Smooth muscle cell (in vitro differentiated cells): ENCODE measurements around the gene SKP2. TPM values are rescaled to one million over a fixed set of nuclear protein-coding genes. Genes with fewer than 3 reads are reported as not detected.

Experiments used
- DNase-seq: peaks from one replicate; lab custom pipeline; 2025; ENCODE audit not compliant: unreplicated experiment; lab: John Stamatoyannopoulos, UW
- H2AFZ ChIP-seq: fragments of 200-600 bp; sonication (generic); 2 replicates; pipeline ENCODE4 v1.6.0; 2016; ENCODE audit warnings: antibody characterized with exemption, low read depth, mild to moderate bottlenecking
- H3F3A ChIP-seq: fragments of 200-600 bp; sonication (generic); 2 replicates; pipeline ENCODE4 v1.6.0; 2017; ENCODE audit warnings: antibody characterized with exemption, low read depth
- H3K27ac ChIP-seq: fragments of 200-600 bp; sonication (generic); 2 replicates; pipeline ENCODE4 v1.5.1; 2016; ENCODE audit warnings: low read depth, mild to moderate bottlenecking
- H3K27me3 ChIP-seq: fragments of 200-600 bp; sonication (generic); 2 replicates; pipeline ENCODE4 v1.6.1; 2016; ENCODE audit warnings: low read depth, mild to moderate bottlenecking
- H3K36me3 ChIP-seq: fragments of 200-600 bp; sonication (generic); 2 replicates; pipeline ENCODE4 v1.5.1; 2016; ENCODE audit warnings: low read depth
- H3K4me1 ChIP-seq: fragments of 200-600 bp; sonication (generic); 2 replicates; pipeline ENCODE4 v1.5.1; 2016; ENCODE audit warnings: low read depth
- H3K4me2 ChIP-seq: fragments of 200-600 bp; sonication (generic); 2 replicates; pipeline ENCODE4 v1.6.0; 2016; ENCODE audit warnings: mild to moderate bottlenecking
- H3K4me3 ChIP-seq: fragments of 200-600 bp; sonication (generic); 2 replicates; pipeline ENCODE4 v1.5.1; 2016; ENCODE audit warnings: mild to moderate bottlenecking
- H3K79me2 ChIP-seq: fragments of 200-600 bp; sonication (generic); 2 replicates; pipeline ENCODE4 v1.6.0; 2016; ENCODE audit warnings: low read depth, mild to moderate bottlenecking
- H3K9ac ChIP-seq: fragments of 200-600 bp; sonication (generic); 2 replicates; pipeline ENCODE4 v1.6.0; 2016; ENCODE audit warnings: low read depth
- H3K9me3 ChIP-seq: fragments of 200-600 bp; sonication (generic); replicated peaks from 2 replicates; pipeline ENCODE4 v1.5.1; 2016; ENCODE audit warnings: low read depth
- H4K20me1 ChIP-seq: fragments of 200-600 bp; sonication (generic); 2 replicates; pipeline ENCODE4 v1.6.0; 2016; ENCODE audit warnings: low read depth
- WGBS: methylation state at CpG from one replicate; pipeline ENCODE4 v1.1.7; 2016; ENCODE audit warnings: low lambda C conversion rate; 5-methylcytosine and 5-hydroxymethylcytosine counted together
- polyA plus RNA-seq: library from polyadenylated mRNA; unstranded; fragments of >200 nt; fragmentation: Nextera tagmentation; extraction: Ambion mirVana; gene quantifications from 2 replicates; pipeline ENCODE4 v1.2.1, GENCODE V29; 2016
- total RNA-seq: library from RNA; depleted of rRNA; stranded (reverse); fragments of >200 nt; gene quantifications from 2 replicates; pipeline ENCODE4 v1.2.3, GENCODE V29; 2014
- TF ChIP-seq, protein P1 (sequence below): fragments of 200-600 bp; sonication (generic); IDR thresholded peaks from 2 replicates; pipeline ENCODE4 v1.5.1; 2017; ENCODE audit warnings: borderline replicate concordance, mild to moderate bottlenecking, antibody characterized with exemption; ENCODE audit not compliant: insufficient read depth, poor library complexity, severe bottlenecking

SKP2 gene
- total RNA-seq = 53.8 and 61.8 TPM in 2 replicates
- polyA plus RNA-seq = 38.8 and 42.8 TPM in 2 replicates

DNA sequence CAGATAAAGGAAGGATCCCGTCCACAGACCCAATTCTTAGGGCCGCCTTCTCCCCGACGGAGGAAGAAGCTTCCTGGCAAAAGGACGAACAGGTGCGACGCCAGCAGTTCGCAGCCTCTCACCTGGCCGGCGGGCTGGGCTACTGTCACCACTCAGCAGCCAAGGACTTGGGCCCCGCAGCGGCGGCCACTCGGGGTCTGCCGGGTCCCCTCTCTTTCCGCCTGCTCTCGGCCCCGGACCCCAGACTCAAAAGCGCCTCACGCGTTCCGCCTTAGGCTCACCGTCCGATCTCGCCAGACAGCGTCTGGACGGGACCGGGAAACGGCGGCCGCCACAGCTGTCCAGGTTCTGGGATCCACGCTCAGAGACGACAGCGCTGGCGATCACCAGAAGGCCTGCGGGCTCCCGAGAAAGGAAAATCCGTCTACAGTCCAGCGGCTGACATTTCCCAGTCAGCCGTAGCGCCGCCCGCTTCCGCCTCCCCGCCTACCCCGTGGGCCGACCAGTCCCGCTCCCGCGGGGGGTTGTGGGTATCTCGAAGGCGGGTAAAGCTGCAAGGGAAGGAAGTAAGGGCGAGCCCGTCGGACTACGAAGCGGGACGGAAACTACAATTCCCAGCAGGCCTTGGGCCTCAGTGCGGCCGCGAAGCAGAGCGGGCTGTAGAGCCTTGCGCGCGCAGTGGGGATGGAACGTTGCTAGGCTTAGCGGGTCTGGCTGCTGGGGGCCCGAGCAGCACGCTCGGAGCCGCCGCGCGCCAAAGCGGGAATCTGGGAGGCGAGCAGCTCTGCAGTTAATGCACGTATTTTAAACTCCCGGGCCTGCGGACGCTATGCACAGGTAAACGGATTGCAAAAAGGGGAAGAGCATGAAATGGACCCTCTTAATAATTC, at the start of gene SKP2, which contains the start of gene LMBRD2:
Gene SKP2, plus strand, starts transcription at position 678 of the 890 bp plus-strand sequence. Its CDS starts 152 bp downstream, at position 830.
Gene LMBRD2, minus strand, starts transcription at position 454 of the 890 bp plus-strand sequence. CDS start 8,538 bp downstream, outside the sequence.
- Histone ChIP-seq H3K36me3 (no peaks in the 10 kb centered on the region), H4K20me1 (no peaks in the 10 kb centered on the region), H3K4me1 (peaks cover 18% of the 10 kb centered on the region), H3K27ac (peak within 1 kb of the TSS; percentile 64), H2AFZ (peak within 1 kb of the TSS; percentile 89), H3F3A (peaks cover 9% of the 10 kb centered on the region), H3K4me3 (peak within 1 kb of the TSS; percentile 87), H3K79me2 (peaks cover 48% of the 10 kb centered on the region), H3K4me2 (peak within 1 kb of the TSS; percentile 97), H3K9me3 (no peaks in the 10 kb centered on the region), H3K9ac (peak within 1 kb of the TSS; percentile 79), H3K27me3 (no peaks in the 10 kb centered on the region)
- TF ChIP-seq, protein P1, sequence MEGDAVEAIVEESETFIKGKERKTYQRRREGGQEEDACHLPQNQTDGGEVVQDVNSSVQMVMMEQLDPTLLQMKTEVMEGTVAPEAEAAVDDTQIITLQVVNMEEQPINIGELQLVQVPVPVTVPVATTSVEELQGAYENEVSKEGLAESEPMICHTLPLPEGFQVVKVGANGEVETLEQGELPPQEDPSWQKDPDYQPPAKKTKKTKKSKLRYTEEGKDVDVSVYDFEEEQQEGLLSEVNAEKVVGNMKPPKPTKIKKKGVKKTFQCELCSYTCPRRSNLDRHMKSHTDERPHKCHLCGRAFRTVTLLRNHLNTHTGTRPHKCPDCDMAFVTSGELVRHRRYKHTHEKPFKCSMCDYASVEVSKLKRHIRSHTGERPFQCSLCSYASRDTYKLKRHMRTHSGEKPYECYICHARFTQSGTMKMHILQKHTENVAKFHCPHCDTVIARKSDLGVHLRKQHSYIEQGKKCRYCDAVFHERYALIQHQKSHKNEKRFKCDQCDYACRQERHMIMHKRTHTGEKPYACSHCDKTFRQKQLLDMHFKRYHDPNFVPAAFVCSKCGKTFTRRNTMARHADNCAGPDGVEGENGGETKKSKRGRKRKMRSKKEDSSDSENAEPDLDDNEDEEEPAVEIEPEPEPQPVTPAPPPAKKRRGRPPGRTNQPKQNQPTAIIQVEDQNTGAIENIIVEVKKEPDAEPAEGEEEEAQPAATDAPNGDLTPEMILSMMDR = no peak
- peak; percentile 86 for DNase-seq
- under 1% methylated on average over 81 of the region's 81 CpGs for WGBS

DNA sequence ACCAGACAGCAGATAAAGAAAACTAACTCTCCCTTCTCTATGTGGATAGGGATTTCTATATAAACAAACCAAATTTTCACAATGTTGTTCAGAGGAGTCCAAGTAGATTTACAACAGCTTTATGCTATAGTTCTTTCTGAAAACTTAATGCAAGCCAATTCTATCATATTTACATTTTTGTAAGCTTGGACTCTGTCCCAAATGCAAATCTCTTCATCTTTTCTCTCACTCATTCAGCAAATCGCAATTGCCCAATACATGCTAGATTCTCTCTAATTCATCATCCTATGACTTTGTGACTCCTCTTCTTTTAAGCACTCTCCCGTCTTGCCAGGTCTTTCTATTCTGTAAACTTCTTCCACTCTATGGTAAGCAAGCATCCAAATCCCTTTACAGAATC, 46.1 kb upstream of the SKP2 start:
- no peak overlapping the region for H2AFZ ChIP-seq
- no peaks in the 10 kb centered on the region for H4K20me1 ChIP-seq
- no peak for DNase-seq
- peaks cover 10% of the 10 kb centered on the region for H3K36me3 ChIP-seq
- TF ChIP-seq, protein P1 = no peak
- no peaks in the 10 kb centered on the region for H3F3A ChIP-seq
- no peaks in the 10 kb centered on the region for H3K79me2 ChIP-seq
- no peak overlapping the region for H3K4me3 ChIP-seq
- H3K27me3 ChIP-seq = no peaks in the 10 kb centered on the region
- WGBS = 90% methylated on average over 2 of the region's 2 CpGs
- no peak overlapping the region for H3K4me2 ChIP-seq
- peaks cover 5% of the 10 kb centered on the region for H3K4me1 ChIP-seq
- H3K9me3 ChIP-seq = no peaks in the 10 kb centered on the region
- H3K9ac ChIP-seq = no peak overlapping the region
- no peak overlapping the region for H3K27ac ChIP-seq

DNA sequence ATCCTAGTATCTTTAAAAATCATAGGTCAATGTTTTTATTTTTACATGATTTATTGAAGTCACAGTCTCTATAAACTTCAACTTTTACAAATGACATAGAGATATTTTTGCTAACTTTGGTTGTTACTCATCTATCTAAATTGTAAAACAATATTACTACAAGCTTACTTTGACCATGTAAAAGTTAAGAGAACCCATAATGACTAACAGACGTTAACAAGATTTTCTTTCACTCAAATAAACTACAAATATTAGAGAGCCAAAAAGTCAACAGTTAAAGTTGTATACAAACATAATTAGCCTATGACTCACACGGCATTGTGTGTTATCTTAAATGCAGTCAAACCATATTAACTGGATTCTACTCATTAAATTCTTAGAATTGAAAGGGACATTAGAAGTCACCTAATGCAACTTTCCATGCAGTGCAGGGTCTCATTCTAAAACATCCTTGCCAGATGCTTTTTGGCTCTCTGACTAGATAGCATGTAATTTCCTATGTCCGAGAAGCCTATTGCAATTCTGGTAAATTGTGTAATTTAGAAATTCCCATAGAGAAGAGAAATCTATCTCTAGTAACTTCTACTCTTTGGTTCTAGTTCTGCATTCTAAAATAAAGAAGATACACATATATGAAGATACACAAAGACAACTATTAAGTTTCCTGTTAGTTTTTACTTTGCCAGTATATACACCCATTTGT, 43.0 kb upstream of the SKP2 start:
- Histone ChIP-seq H3K4me2 (no peak overlapping the region), H4K20me1 (no peaks in the 10 kb centered on the region), H3F3A (no peaks in the 10 kb centered on the region), H3K36me3 (peaks cover 10% of the 10 kb centered on the region), H3K9me3 (no peaks in the 10 kb centered on the region), H3K9ac (no peak overlapping the region), H2AFZ (no peak overlapping the region), H3K27ac (no peak overlapping the region), H3K4me1 (peaks cover 5% of the 10 kb centered on the region), H3K79me2 (no peaks in the 10 kb centered on the region), H3K27me3 (no peaks in the 10 kb centered on the region), H3K4me3 (no peak overlapping the region)
- no peak for DNase-seq
- TF ChIP-seq, protein P1 = no peak
- 52% methylated on average over 3 of the region's 3 CpGs for WGBS
